ENCODE data around the gene PARVA. TPM values are rescaled to one million over a fixed set of nuclear protein-coding genes. Genes with fewer than 3 reads are reported as not detected.

The PARVA gene
- total and polyA plus RNA-seq, 2 of the 8 experiments (the other 6 are each of a cell fraction or from before 2014, with no cell fraction given), result 3.1 to 13.5 TPM

DNA sequence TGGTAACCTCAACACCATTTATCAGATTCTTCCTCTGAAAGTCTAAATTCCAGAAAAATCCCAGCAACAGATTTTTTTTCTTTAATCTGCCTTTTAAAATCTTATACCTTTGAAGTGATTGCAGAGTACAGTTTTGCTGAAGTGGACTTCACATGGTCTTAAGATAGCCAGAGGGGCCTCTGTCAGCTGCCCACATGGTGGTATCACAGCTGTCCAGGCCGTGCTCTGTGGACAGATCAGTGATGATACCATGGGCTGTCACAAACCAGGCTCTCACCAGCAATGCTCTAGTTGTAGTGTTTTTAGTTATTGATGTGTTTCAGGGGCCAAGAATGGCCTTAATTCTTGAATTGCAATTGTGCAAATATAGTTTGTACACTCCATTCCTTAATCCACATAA is 44.0 kb downstream of the PARVA start (continued):
- TF ChIP-seq, protein P1, sequence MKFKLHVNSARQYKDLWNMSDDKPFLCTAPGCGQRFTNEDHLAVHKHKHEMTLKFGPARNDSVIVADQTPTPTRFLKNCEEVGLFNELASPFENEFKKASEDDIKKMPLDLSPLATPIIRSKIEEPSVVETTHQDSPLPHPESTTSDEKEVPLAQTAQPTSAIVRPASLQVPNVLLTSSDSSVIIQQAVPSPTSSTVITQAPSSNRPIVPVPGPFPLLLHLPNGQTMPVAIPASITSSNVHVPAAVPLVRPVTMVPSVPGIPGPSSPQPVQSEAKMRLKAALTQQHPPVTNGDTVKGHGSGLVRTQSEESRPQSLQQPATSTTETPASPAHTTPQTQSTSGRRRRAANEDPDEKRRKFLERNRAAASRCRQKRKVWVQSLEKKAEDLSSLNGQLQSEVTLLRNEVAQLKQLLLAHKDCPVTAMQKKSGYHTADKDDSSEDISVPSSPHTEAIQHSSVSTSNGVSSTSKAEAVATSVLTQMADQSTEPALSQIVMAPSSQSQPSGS (IDR thresholded peaks at IDR 0.05; ENCODE audit: low read length), result no peak
- TF ChIP-seq TBP (IDR thresholded peaks at IDR 0.05; ENCODE audit: low read depth, low read length) (no peak), EP300 (IDR thresholded peaks at IDR 0.05; ENCODE audit: borderline replicate concordance in 1 of 2, low read depth in 2 of 2, low read length in 2 of 2) (no peak)
- TF ChIP-seq, protein P2, sequence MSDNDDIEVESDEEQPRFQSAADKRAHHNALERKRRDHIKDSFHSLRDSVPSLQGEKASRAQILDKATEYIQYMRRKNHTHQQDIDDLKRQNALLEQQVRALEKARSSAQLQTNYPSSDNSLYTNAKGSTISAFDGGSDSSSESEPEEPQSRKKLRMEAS (IDR thresholded peaks at IDR 0.05), result no peak

Measured in H1 (cell line).